Ovary (tissue), 9 donors: ENCODE data around the gene VPS35L. TPM values are rescaled to one million over a fixed set of nuclear protein-coding genes. Genes with fewer than 3 reads are reported as not detected.

Experiments
- DNase-seq, 5 donors: peaks; one replicate each; pipeline ENCODE4 v3.0.0-alpha.2; 2019 to 2020
- H3K27ac ChIP-seq, 2 donors: fragments of 200-600 bp; one replicate each; pipeline versions ENCODE4 v1.5.1 to v1.8.0; 2019 to 2022
- H3K27me3 ChIP-seq: fragments of 200-600 bp; one replicate; pipeline ENCODE4 v1.8.0; 2022
- H3K36me3 ChIP-seq: fragments of 200-600 bp; sonication (generic); one replicate; pipeline ENCODE4 v1.5.1; 2019
- H3K4me1 ChIP-seq: one replicate; pipeline ENCODE4 v1.8.1; 2013; ENCODE audit warnings: mild to moderate bottlenecking, moderate library complexity; ENCODE audit not compliant: insufficient read depth
- H3K4me3 ChIP-seq: fragments of 200-600 bp; sonication (generic); one replicate; pipeline ENCODE4 v1.5.1; 2017
- H3K9me3 ChIP-seq, 2 donors: fragments of 200-600 bp in 1 of 2; sonication (generic) in 1 of 2; one replicate each; pipeline versions ENCODE4 v1.5.1 to v1.8.1; 2013 to 2019; ENCODE audit warnings: mild to moderate bottlenecking in 1 of 2, moderate library complexity in 1 of 2
- CTCF ChIP-seq, 3 donors: fragments of 450-650 bp in 2 of 3; fragments of 200-600 bp in 1 of 3; IDR thresholded peaks; one replicate each; pipeline versions ENCODE4 v1.5.1 to v1.8.0; 2016 to 2022; ENCODE audit warnings: antibody characterized with exemption in 3 of 3, mild to moderate bottlenecking in 1 of 3
- EP300 ChIP-seq: sonication (generic); formaldehyde crosslinking; IDR thresholded peaks from one replicate; pipeline ENCODE4 v1.6.1; 2017; ENCODE audit warnings: antibody characterized with exemption
- POLR2A ChIP-seq: fragments of 450-650 bp; IDR thresholded peaks from one replicate; pipeline ENCODE4 v1.6.1; 2017; ENCODE audit warnings: antibody characterized with exemption, mild to moderate bottlenecking, moderate library complexity
- WGBS, 3 donors: extraction: QIAGEN DNeasy Blood & Tissue Kit in 1 of 3; methylation state at CpG; one replicate each; pipeline versions ENCODE4 v1.1.5 to v1.1.7; 2013 to 2017; 5-methylcytosine and 5-hydroxymethylcytosine counted together
- intact Hi-C, 4 donors: fragments of 100-400 bp; cut with DNase I; formaldehyde crosslinking; loops; one replicate each; pipeline versions ENCODE4 v1.11.0 to v1.15.1; 2022 to 2023
- polyA plus RNA-seq, 2 donors: library from polyadenylated mRNA; stranded (reverse); fragments of 200-250 nt in 1 of 2; fragments of 350-450 nt in 1 of 2; fragmentation: Illumina TruSeq in 1 of 2; extraction: RNeasy Lipid Tissue Mini Kit (QIAGEN cat#74804) in 1 of 2; gene quantifications; one replicate each; pipeline ENCODE4 v1.2.3, GENCODE V29; 2013 to 2014
- total RNA-seq, 7 donors: library from RNA; depleted of rRNA in 2 of 7; stranded (reverse); fragments of >200 nt in 2 of 7; fragmentation: NEBNext Ultra II Directional in 3 of 7; extraction: Animal tissue kit (Norgen Biotek cat#: 25700) in 3 of 7; gene quantifications; one replicate each; pipeline versions ENCODE4 v1.1.0 to v1.2.4, GENCODE V29; 2016 to 2023
- donor health status: DM: no; HTN: no; CAD: no; lungs with moderate emphysema.
- donor health status: DM: no; HTN: no; CAD: no.
- donor health status: Bipolar disorder and iron deficiency.
- donor health status: DM: yes; HTN: yes; CAD: no.
- donor health status: DM: no; HTN: no; CAD: no.
- donor health status: DM: yes; HTN: yes; CAD: no.

The VPS35L gene
- total and polyA plus RNA-seq, 9 donors, result 28.6 to 69.6 (median 50.7) TPM

DNA sequence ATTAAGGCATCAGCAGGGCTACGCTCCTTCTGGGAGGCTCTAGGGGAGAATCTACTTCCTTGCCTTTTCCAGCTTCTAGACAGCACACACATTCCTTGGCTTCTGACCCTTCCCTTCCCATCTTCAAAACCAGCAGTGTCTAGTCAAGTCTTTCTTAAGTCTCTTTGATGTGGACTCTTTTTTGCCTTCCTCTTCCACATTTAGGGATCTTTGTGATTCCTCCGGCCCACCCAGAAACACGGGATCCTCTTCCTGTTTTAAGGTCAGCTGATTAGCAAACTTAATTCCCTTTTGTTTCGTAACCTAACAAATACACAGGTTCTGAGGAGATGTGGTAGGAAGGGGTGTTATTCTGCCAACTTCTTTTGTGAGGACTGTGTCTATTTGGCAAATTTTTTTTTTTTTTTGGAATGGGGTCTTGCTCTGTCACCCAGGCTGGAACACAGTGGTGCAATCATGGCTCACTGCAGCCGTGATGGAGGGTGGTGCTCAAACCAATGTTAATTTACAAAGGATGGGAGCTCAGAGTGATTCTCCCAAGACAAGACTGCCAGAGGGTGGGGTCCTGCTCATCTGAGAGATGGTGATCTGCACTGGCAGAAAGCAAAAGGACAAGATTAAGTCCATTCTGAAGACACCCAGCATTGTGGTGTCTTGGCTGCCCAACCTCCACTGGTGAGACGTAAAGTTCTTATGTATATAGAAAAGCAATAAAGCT, 147.8 kb downstream of the VPS35L start:
- H3K36me3 ChIP-seq, result no peaks in the 10 kb centered on the region
- WGBS, 3 donors, result 89 to 90% (median 90%) methylated on average over 6 of the region's 6 CpGs
- DNase-seq, result no peak
- H3K9me3 ChIP-seq, result no peaks in the 10 kb centered on the region
- intact Hi-C loops, result loop anchor here in 1 of 4 donors (10.0 kb wide), 1 partner anchor 89 kb away; no protein-coding TSS in a partner anchor
- peaks cover 32% of the 10 kb centered on the region for H3K4me1 ChIP-seq
- no peak overlapping the region for H3K4me3 ChIP-seq
- H3K27ac ChIP-seq, result peak overlapping the region in 1 of 2 donors; percentile 84
- no peak for TF ChIP-seq EP300
- no peak for TF ChIP-seq POLR2A
- no peak for TF ChIP-seq CTCF (IDR thresholded peaks at IDR 0.05)
- H3K27me3 ChIP-seq, result no peaks in the 10 kb centered on the region

DNA sequence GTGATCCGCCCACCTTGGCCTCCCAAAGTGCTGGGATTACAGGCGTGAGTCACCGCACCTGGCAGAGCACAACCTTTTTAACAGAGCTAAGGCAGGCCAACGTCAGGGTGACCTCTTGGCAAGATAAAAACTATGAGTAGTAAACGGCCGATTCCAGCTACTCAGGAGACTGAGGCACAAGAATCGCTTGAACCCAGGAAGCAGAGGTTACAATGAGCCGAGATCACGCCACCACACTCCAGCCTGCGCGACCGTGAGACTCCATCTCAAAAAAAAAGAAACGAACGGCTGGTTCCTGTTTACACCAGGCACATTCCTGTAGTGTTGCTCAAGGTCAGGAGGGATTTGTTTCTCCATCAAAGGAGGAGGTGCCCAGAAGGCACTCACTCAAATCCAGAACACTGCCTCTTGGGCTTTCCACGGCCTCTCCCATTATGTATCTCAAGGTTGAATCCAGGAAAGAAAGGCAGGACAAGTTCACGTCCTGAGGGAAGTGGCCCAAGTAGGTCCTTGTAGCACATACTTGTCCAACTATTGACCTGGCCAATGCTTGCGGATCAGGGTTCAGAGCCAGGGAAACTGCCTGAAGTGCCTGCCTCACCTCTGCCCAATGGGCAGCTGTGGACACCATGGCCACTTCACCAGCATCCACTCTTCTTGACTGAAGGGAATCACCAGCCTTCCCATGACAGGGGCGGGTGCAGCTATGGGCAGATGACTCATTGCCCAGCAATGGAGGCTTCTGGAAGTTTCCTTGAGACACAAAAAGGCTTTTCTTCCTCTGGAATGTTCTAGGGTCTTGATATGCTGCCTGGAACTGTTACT, 149.0 kb downstream of the VPS35L start:
- WGBS, 3 donors, result 15 to 58% (median 22%) methylated on average over 18 of the region's 18 CpGs
- Histone ChIP-seq H3K9me3 (no peaks in the 10 kb centered on the region), H3K36me3 (no peaks in the 10 kb centered on the region), H3K27ac (peak overlapping the region; percentile 63 to 84), H3K4me3 (no peak overlapping the region), H3K4me1 (peaks cover 20% of the 10 kb centered on the region), H3K27me3 (no peaks in the 10 kb centered on the region)
- TF ChIP-seq EP300 (no peak), CTCF (IDR thresholded peaks at IDR 0.05) (no peak), POLR2A (no peak)
- intact Hi-C loops, result loop anchor here in 1 of 4 donors (10.0 kb wide), 1 partner anchor 90 kb away; no protein-coding TSS in a partner anchor
- DNase-seq, result peak in 4 of 5 donors; percentile 43 to 62 (median 52)

DNA sequence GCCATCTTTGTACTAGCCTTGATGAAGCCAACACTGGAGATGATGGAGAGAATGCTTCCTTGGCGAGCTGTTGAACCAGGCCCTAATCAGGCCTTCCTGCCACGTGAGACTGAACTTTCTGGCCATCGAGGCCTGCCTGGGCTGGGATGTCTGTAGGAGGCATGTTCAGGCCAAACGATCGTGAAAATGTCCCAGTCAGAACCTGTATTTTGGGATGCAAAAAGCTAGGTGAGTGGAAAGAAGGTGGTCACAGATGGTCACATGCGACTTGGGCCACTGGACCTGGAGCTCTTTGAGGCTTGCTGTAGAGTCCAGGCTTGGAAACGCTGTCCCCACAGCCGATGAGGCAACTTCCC, 149.6 kb downstream of the VPS35L start:
- Histone ChIP-seq H3K4me1 (peaks cover 16% of the 10 kb centered on the region), H3K27ac (peak overlapping the region; percentile 63 to 84), H3K4me3 (no peak overlapping the region), H3K36me3 (no peaks in the 10 kb centered on the region), H3K27me3 (no peaks in the 10 kb centered on the region), H3K9me3 (no peaks in the 10 kb centered on the region)
- intact Hi-C loops, result loop anchor here in 1 of 4 donors (10.0 kb wide), 1 partner anchor 90 kb away; no protein-coding TSS in a partner anchor
- TF ChIP-seq CTCF (IDR thresholded peaks at IDR 0.05), result no peak
- no peak for TF ChIP-seq POLR2A
- no peak for TF ChIP-seq EP300
- 92 to 95% (median 95%) methylated on average over 8 of the region's 8 CpGs for WGBS, 3 donors
- no peak for DNase-seq

- H3K36me3 ChIP-seq, result no peaks in the 10 kb centered on the region
- no peaks in the 10 kb centered on the region for H3K9me3 ChIP-seq
- TF ChIP-seq POLR2A (no peak), EP300 (no peak), CTCF (IDR thresholded peaks at IDR 0.05) (no peak)
- peaks cover 15% of the 10 kb centered on the region for H3K4me1 ChIP-seq
- H3K27ac ChIP-seq, result peak overlapping the region in 1 of 2 donors; percentile 84
- H3K4me3 ChIP-seq, result no peak overlapping the region
- 89 to 92% (median 91%) methylated on average over 5 of the region's 5 CpGs for WGBS, 3 donors
- H3K27me3 ChIP-seq, result no peaks in the 10 kb centered on the region
- intact Hi-C loops, result loop anchor here in 1 of 4 donors (10.0 kb wide), 1 partner anchor 91 kb away; no protein-coding TSS in a partner anchor
- DNase-seq, result no peak
Observed at GRCh38 chr16:19705843-19706242, 150.3 kb downstream of the VPS35L start.
